GM10266 (cell line): ENCODE measurements around the gene BRAF.
"Not testable (repeated sequence)": the region's sequence is repeated elsewhere in the genome, so short reads cannot be mapped to it uniquely, and the experiment has no call there.

Source experiments
- DNase-seq: peaks from one replicate; pipeline ENCODE4 v3.0.0; 2012; ENCODE audit errors: extremely low spot score
- CTCF ChIP-seq: IDR thresholded peaks from 2 replicates; pipeline ENCODE4 v1.5.1; 2012; ENCODE audit warnings: mild to moderate bottlenecking, low read depth; ENCODE audit not compliant: control insufficient read depth, insufficient read depth; ENCODE audit errors: missing control alignments

BRAF gene

GRCh38 chr7:140863184-140863583 is 61.5 kb downstream of the BRAF start:
- no peak for TF ChIP-seq CTCF
- no peak for DNase-seq

- no peak for TF ChIP-seq CTCF
- no peak for DNase-seq
These were observed 67.7 kb downstream of the BRAF start for GRCh38 chr7:140857048-140857447.

- no peak for TF ChIP-seq CTCF
- no peak for DNase-seq
These were observed 83.5 kb downstream of the BRAF start for GRCh38 chr7:140841166-140841715.

GRCh38 chr7:140831724-140832123 is 93.0 kb downstream of the BRAF start:
- TF ChIP-seq CTCF = no peak
- no peak for DNase-seq

- no peak for TF ChIP-seq CTCF
These were observed 95.0 kb downstream of the BRAF start for GRCh38 chr7:140829720-140830119.

GRCh38 chr7:140828741-140829140 is 96.0 kb downstream of the BRAF start:
- no peak for DNase-seq
- no peak for TF ChIP-seq CTCF

More at GRCh38 chr7:140829720-140830119, 95.0 kb downstream of the BRAF start:
- DNase-seq = no peak

- DNase-seq = not testable (repeated sequence)
These were observed 107.3 kb downstream of the BRAF start for GRCh38 chr7:140817383-140817782.

- peak; percentile 67 for TF ChIP-seq CTCF
- DNase-seq = peak; percentile 35
These were observed 113.7 kb downstream of the BRAF start for GRCh38 chr7:140810830-140811556.
